Activated T-cell treated with anti-CD3 and anti-CD28 coated beads for 1 hour (primary cell): Measurements from ENCODE around the gene LRP11.
A peak's percentile ranks its signal among the peaks of the same experiment; 100 is the strongest.
"Not testable (repeated sequence)": the region's sequence is repeated elsewhere in the genome, so short reads cannot be mapped to it uniquely, and the experiment has no call there.

Experiments used
- DNase-seq: peaks from one replicate; pipeline ENCODE4 v3.0.0-alpha.2; 2020; ENCODE audit warnings: low read depth

LRP11 gene

DNA sequence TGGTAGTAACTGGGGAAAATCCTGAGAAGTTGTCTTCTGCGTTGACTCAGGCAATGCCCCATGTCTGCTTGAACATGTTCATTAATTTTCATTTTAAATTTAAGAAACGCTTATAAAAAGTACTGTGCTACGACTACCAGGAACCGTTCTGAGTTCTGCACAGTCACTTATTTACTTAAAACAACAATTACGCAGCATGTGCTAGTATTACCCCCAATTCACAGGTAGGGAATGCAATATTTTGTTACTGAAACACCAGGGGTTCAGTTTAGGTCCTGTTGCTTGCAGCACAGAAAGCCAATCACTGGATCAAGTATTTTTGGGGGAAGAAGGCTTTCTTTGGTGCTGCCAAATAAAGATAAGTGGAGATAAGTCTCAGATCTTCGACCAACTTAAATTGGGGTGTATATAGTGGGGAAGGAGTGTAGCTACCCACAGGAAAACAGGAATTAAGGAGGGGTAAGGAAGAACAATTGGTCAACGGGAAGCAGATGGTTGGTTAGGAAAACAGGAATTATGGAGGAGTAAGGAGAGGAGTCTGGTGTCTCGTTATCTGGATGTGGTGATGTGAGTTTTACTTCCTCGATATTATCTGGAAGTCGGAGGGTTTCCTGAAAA is 5.2 kb upstream of the LRP11 start:
- DNase-seq = no peak

DNA sequence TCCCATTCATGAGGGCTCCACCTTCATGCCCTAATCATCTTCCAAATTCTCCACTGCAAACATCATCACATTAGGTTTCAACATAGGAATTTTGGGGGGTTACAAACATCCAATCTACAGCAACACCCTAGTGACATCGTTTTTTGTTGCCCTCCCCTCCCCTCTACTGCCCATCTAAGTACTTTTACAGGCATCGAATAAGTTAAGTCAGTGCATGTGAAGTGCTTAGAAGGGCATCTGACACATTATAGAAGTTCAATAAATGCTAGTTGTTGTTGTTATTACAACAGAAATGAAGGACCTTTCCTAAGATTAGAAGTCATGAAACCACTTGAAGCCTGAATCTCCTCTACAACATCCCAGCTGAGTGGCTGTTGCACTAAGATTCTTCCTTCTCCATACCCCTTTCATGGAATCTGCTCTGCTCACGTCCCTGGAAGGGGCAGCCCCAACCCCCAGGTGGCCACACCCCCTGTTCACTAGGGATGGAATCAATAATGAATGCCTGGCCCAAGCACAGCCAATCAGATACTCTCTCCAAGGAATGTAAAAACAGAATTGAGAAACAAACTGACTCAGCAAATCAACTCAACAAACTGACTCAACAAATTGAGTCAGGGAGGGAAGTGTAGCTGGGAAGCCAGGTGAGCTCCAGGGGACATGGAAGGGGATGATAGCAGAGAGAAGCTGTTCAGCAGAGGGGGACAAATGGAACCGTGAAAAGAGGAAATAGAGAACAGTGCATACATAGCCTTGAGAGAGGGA is 3.9 kb upstream of the LRP11 start:
- no peak for DNase-seq

DNA sequence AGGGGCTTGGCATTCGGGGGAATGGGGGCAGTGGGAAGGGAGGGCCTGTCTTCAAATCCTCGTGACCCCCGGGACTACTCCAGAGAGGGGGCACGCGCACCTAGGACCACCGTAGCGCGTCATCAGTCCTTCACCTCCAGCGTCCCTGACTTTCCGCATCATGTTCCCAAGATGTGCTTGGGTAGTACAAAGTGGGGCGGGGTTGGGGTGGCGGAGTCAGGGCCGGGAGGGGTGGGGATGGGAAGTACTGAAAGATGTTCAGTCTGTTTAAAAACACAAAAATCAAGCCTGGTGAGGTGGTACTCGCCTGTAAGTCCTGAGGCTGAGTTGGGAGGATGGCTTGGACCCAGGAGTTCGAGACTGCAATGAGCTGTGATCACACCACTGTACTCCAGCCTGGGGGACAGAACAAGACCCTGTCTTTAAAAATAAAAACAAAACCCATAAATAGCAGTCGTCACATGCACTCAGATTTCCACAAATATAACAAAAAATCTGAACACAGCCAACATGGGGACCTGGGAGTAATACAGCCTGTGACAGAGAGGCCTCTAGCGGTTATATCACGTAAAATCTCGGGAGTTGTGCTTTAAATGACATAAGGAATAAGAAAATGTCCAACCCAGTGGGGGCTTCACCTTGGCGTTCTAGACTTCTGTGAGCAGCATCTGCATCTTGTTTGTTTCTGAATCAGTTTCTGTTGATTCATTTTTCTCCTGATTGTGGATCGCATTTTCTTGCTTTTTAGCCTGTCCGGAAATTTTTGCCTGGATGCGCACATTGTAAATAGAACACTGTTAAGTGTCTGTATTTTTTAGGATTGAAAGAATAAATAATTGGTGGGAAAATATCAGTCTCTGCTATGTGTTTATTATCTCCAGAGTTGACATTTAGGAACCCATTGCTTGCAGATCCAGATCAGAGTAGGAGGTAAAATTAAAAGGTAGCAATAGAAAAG is 698 bp upstream of the LRP11 start:
- DNase-seq = no peak

DNA sequence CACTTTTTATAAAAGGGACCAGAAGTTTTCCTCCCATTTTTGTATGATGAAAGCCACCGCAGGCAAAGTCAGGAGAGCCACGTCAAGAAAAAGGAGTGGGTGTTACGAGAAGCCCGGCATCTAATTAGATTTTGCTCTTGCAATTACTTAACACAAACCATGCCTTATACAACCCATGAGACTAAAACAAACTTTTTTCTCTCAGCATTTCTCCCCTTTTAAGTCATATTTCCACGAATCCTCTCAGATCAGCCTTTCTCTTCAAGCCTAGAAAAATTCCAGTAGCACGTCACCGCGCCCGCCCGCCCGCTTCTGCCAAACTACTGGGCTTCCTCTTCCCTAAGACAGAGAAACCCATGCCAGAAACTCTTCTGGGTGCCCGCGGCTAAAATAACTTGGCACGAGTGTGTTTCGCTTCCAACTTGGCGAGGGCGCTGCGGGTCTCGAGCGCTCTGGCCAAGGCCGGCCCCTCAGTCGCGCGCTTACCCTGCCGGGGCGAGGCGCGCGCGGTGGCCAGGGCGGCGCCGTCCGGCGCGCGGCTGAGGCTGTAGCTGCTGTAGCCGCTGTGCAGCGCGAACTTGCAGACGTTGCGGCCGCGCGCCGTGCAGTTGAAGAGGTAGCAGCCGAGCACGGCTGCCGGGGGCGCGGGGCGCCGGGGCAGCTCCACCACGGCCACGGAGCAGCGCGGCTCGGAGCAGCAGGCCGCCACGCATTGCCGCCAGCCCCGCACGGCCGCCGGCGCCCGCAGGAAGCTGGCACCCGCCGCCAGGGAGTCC is 1.0 kb downstream of the LRP11 start:
- DNase-seq = peak; percentile 11

DNA sequence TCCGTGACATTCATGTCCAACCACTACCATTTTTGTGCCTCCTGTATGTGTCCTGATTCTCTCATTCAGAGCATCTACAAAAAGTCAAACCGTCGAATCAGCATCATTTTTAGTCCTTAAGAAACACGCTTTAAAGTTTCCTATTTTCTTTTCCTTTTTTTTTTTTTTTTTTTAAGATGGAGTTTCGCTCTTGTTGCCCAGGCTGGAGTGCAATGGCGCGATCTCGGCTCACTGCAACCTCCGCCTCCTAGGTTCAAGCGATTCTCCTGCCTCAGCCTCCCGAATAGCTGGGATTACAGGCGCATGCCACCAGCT is 1.8 kb downstream of the LRP11 start:
- not testable (repeated sequence) for DNase-seq

DNA sequence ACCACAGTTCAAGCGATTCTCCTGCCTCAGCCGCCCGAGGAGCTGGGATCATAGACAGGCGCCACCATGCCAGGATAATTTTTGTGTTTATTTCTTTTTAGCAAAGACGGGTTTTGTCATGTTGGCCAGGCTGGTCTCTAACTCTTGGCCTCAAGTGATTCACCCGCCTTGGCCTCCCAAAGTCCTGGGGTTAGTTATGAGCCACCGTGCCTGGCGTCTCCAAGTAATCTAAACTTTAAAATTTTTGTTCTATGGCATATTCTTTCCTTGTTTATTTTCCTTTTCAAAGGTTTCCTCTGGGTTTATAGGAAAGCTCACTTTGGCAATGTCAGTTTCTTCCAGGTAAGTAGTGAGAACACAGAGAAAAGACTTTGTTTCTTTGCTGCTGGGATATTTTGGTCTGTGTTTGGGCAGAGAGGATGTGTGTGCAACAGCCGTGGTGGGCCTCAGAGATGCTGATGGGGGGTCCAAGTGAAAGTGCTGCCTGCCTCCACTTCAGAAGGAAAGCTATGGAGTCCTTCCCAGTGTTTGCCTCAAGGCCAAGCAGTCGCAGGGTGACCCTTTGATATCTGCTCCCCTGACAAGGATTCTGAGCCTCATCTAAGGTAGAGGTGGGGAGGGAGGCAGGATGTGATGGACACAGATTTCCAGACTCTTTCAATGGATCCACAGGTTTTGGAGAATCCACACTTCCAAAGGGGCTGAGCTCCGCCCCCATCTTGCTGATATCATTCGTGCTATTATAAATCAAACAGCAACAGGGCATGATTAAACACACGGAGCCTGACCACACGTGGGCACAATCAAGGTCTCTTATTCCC is 2.3 kb downstream of the LRP11 start:
- no peak for DNase-seq

DNA sequence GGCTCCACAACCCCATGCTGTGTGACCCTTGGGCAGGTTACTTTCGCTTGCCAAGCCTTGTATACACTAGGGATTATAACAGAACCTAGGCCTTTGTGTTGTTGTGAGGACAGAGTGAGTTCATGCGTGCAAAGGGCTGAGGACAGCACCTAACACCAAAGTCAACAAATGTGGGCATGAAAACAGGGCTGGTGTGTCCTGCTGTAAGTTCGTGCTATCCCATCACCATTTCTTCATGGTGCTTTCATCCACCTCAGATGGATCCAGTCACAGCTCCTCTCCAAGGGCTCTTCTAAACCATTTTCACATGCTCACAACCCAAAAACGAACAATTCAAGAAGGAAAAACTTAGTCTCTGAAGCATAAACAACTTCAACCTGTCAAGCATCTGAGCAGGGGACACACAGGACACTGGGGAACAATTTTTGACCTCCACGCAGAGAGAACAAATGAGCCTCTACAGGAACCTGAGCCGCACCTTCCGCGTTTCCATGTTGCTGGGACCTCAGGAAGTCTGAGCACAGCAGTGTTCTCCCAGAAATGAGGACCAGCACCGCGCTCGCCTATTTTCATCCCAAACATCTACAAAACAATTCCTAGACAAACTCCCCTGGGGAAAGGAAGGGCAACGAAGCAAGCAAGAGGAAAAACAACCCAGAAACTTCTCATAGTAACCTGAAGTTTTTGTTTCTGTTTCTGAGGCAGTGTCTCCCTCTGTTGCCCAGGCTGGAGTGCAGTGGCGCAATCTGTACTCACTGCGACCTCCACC is 3.1 kb downstream of the LRP11 start:
- no peak for DNase-seq

DNA sequence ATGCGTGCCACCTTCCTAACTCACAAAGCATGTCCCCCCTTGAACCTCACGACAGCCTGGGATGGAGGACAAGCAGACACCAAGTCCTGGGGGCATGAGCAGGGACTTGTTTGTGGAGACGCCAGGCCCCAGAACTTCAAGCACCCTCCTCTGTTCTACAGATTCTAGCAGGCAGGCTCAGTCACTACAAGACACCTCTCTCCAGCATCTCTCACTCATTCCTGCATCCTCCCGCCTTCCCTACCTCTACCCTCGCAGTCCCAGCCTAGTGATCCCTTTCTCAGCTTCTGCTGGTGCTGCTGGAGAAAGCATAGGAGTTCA is 3.7 kb downstream of the LRP11 start:
- no peak for DNase-seq

DNA sequence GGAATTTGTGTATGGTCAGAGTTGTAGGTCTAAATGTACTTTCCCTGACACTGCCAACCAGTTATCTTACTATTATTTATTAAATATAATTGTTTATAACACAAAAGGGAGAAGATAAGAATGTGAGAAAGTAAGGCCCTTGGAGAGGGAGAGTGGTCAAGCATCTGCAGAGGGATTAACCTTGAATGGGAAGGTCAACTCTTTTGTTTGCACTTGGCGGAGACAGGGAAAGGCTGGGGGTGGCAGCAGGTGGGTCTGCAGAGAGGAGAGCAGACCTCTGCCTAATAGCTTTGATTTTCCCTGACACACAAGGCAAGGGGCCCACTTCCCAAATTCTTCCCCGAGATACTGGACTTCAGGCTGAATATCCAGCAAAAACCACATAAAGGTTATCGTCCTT is 4.2 kb downstream of the LRP11 start:
- DNase-seq = no peak

DNA sequence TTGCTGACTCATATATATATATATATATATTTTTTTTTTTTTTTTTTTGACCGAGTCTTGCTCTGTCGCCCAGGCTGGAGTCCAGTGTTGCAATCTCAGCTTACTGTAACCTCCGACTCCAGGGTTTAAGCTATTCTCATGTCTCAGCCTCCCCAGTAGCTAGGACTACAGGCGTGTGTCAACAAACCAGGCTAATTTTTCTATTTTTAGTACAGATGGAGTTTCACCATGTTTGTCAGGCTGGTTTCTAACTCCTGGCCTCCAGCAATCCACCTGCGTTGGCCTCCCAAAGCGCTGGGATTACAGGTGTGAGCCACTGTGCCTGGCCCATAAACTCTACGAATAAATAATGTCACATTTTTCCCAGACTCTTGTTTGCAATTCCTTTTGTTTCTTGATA is 4.8 kb downstream of the LRP11 start:
- DNase-seq = no peak

DNA sequence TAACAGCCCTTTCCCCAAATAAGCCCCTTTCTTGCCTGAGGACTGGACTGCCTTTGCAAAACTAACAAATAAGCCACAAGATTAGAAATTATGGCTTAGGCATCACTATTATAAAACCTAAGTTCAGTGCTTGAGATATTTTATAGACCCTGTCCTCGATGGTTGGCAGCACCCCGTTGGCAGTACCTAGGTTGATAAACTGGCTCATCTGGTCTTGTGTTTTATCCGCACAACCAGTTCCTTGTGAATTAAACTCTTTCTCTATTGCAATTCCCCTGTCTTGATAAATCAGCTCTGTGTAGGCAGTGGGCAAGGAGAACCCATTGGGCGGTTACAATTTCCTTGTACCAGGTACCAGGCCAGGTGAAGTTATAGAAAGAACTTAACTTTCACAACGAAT is 6.6 kb downstream of the LRP11 start:
- no peak for DNase-seq

DNA sequence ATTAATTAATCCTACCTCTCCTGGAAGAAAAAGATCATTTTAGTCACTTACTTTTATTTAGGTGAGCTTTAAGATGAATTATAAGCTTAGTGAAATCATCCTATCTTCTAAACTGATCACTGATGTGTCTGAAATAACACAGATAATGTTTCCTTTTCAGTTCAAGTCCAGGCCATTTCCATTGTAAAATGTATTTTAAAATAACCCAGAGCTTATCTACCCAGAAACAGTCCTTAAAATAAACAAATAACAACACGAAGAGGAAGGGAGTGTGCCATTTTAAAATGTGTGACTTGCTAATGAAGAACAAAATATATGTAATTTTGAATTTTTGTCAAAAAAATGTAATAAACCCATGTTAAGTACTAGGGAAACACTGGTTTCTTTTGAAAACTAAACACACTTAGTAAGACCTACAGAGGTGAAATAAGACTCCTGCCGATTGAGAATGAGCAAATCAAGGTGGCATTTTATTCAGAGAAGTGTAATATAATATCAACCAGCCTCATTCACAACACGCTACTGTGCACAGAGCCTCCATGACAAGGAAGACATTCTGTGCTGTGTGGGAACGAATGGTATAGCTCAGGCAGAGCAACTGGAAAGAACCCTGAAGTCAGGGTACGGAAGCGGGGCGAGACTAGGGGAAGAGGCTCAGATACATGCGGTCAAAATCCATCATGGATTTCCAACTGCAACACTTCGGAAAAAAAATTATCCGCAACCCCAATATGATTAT is 7.7 kb downstream of the LRP11 start:
- no peak for DNase-seq

DNA sequence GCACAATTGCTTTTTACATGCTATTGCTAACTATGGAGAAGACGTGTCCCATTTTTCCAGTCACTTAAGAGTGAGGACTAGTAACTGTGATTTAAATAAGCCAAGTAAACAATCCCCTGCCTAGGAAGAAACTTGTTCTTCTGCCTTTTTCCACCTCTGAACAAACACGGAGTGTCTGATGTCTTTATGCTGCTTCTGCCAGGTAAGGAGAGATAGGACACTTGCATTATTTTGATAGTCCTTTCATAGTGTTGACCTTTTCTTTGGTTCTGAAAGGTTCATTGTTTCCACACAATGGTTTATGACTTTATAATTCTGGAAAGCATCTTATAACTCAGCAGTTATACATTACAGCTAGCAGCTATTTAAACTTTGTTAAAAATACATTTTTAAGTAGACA is 8.4 kb downstream of the LRP11 start:
- DNase-seq = no peak

DNA sequence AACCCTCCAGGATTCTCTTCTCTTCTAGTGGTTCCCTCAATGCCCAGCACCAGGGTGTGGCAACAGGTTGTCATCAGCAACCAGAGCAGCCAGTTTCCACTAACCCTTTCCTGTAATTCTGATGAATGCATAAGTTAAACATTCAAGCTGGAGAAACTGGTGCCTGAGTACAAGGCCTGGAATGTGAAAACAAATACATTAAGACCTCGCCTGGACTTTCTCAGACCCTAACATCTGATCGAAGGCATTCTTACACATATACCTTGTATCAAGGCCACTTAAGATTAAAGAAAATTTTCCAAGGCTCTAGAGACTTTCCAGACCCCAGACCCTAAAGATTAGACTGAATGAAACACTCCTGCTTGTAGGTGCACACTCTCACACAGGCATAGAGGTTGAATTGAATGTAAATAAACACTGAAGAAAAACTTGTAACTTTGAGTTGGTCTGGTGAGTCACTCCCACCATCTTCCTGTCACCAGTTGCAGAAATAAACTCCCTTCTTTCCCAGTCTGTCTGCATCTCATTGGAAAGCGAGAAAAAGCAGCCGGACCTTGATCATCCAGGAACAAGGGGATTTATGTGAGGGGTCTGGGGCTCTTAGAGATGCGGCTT is 9.0 kb downstream of the LRP11 start:
- DNase-seq = no peak

DNA sequence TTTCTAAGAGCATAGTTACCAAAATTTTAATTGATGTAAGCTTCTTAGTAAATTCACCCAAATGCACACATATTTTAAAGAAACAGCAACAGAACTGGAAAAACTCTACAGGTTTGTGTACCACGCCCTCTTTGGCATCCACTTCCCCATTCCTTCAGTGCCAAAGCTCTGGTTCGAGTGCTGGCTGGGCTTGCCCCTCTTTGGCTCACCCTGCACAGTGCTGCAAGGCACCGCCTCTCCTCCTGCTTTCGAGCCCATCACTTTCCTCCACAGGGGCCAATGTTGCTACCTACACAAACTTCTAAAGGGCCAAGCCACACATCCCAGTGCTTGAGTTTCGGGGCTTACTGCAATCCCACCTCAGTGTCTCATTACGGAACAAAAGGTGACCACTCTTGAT is 9.6 kb downstream of the LRP11 start:
- no peak for DNase-seq

DNA sequence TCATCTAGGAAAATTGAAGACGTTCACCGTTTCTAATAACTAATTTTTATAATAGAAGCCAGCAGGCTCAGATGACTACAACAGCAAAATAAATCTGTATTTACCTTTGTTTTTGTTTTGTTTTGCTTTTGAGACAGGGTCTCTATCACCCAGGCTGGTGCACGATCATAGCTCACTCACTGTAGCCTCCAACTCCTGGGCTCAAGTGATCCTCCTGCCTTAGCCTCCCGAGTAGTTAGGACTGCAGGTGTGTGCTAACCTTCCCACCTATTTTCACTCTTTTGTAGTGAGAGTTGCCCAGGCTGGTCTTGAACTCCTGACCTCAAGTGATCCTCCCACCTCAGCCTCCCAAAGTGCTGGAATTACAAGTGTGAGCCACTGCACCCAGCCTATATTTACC is 10.1 kb downstream of the LRP11 start:
- not testable (repeated sequence) for DNase-seq

DNA sequence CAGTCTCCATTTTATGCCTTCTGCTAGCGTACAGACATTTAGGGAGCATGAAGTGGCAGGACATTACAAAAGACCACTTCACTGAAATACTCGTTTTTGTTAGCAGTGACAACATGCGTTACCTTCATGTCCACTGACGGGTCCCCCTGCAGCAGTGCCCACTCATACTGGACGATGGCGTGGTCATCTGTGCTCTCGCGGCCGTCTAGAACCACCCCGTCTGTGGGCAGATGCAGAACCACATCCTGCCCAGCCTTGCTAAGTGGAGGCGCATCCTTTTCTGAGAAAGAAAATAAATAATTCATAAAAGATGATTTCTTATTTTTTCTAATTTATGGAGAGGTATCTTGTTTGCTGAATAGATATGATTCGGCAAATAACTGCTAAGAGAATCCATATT is 11.3 kb downstream of the LRP11 start:
- DNase-seq = no peak

DNA sequence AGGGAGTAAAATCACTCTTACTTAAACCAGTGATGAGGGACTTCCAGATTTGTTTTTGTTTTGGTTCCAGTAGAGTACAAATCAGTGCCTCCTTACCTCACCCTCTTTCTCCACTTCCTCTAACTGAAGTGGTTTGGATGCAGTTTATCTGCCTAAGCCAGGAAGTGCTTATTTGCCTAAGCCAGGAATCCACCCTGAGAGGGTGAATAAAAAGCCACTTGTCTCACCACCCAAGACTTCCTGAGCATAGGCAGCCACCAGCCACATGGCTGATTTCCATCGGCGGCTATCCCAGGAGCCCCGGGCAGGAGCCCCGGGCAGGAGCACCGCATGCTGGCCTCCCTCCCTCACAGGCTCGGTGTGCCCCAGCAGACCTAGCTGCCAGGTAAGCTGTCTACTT is 12.0 kb downstream of the LRP11 start:
- no peak for DNase-seq

DNA sequence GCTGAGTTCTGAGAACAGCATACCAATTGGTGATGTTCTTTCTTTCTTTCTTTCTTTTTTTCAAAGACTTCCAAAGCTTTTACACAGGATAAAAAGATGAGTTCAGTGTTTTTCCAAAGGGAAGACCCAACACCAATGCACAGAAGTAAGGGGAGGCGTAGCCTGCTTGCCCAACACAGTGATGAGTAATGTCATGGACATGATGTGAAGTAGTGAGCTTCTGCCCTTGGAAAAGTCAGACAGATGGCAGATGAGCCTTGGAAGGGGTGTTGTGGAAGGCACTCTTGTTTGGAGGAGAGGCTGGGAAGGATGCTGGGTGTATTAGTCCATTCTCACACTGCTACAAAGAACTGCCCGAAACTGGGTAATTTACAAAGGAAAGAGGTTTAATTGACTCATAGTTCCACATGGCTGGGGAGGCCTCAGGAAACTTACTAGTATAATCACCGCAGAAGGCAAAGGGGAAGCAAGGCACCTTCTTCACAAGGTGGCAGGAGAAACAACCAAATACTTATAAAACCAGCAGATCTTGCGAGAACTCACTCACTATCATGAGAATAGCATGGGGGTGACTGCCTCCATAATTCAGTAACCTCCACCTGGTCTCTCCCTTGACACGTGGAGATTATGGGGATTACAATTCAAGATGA is 12.6 kb downstream of the LRP11 start:
- DNase-seq = no peak
